NCI-H748 treated with DMSO at 0.1 percent for 48 hours (cell line): ENCODE results near the gene SPDEF.
A peak's percentile ranks its signal among the peaks of the same experiment; 100 is the strongest.

Source experiments
- DNase-seq: peaks from one replicate; lab custom pipeline; 2025; lab: John Stamatoyannopoulos, UW

The SPDEF gene

DNA sequence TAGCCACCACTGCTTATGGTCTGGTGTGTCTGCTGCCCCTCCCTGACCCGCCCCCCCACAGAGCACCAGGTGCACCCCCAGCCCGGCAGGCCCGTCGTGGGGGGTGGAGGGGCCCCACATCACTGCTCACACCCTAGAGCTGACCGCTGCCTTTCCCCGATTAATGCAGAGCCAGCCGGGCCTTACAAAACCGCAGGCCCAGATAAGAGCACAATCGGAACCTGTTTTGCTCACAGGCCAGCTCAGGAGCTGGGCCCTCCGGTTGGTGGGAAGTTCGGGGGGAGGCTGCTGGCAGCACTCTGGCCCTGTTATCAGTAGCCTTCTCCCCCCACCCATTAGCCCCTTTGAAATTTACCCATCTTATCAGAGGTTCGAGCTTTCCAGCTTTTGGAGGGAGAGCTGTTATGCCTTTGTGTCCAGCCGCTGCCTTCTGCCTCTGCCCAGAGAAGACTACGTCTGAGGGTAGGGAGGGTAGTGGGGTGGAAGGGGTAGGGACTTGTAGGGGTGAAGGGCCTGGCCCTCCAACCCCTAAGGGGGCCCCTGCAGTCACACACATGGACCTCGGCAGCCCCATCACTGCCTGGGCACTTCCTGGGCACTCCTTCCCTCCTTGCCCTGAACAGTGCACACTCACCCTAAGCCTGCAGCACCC lies 6.9 kb upstream of the SPDEF start:
- no peak for DNase-seq

DNA sequence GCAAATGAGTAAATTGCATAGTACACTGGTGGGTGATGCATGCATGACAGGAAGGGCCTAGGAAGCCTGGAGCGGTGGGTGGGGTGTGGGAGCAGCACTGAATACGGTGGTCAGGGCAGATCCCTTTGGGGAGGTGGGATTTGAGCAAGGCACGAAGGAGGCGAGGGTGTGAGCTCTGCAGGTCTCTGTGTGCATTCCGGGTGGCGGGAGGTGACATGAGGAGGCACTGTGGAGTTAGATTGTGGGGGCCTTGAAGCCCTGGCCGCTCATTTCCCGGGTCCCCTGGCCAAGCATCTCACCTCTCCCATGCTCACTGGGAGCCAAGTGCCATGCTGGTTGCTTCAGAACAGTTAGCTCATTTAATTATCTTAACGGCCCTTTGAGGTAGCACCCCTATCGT lies 6.2 kb upstream of the SPDEF start:
- no peak for DNase-seq

DNA sequence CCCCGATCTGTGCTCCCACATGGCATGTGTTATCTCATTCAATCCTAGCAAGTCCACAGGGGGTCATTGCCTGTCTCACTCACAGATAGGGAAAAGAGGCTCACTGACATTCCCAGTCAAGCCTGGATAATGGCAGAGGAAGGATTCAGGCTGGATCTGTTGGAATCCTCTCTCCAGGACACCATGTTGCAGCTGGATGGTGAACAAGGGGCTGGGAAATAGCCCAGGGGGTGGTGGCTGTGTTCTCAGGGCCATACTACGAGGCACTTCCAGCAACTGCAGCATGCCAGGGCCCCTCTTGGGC lies 5.0 kb upstream of the SPDEF start:
- DNase-seq = no peak

DNA sequence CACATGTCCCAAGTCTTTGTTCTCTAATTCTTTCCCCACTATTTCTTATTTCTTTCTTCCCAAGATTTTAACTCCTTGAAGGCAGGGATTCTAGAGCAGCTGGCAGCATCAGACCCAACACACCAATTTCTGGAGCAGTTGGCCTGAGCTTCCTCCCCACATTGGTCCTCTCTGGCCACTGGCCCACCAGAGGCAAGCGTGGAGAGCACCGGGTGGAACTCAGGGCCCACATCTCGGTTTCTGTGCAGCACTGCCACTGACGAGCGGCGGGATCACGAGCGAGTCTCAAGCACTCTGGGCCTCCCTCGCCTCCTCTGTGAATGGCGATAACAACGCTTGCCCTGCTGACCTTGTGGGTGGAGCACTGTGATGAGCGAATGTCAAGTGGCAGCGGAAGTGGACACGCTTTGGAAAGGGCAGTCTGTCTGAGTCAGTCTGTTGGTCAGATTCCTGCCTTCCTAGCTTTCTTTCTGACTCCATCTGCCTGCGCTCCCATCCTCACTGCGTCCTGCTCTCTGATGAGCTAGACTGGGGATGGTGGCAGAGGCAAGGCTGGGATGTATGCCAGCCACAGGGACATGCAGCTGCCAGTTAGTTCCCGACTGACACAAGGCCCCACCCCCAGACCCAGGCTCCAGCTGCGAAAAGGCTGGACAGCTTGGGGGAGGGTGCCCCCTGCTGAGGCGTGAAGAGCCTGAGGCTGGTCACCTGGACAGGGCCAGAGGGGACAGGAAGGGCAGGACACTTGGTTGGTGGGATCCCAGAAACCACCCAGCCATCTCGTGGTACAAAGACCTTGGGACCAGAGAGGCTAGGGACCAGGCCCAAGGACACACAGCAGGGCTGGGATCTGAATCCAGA lies 4.5 kb upstream of the SPDEF start:
- DNase-seq = peak; percentile 4

DNA sequence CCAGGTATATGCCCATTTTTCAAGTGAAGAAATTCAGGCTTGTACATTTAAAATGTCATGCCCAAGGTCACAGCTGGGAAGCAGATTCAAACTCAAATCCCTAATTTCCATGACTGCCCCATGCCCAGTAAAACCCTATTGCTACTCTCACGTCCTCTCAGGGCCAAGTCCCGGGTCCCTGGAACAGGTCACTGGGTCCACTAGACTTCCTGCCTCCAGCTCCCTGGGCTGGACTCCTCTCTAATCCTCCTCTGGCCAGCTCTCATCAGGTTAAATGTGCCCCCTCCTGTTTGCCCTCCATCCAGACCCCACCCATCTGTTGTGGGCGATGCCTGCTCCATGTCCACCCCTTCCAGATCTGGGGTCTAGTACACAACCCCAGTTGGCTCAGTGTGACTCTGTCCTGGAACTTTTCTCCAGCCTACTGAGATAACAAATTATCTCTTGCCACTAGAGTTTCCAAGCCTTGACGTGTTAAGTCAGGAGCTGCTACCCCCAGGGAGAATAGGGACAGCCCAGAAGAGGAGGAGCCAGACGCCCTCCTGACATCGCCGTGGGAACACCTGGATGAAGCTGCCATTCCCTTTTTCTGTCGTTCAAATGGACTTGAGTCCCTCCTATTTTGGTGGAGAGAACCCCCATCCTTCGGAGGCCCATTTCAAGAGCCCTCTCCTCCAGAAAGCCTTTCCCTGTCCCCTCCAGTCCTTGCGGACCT lies 3.7 kb upstream of the SPDEF start:
- no peak for DNase-seq

DNA sequence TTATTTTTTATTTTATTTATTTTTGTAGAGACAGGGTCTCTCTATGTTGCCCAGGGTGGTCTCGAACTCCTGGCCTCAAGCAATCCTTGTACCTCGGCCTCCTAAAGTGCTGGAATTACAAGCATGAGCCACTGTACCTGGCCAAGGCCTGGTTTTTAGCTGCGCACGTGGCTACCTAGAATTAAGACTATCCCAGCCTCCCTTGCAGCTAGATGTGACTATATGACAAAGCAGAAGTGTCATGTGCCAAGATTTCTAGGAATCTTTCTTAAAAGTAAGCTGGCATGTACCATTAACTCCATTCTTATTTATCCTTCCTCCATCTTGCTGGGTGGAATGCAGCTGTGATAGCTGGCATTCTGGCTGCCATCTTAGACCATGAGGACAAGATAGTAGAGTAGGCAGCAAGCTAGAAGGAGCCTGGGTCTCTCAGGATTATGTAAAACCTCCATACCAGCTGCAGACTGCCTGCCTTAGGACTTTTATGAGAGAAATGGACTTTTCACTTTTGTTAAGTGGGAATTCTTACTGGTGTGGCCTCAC lies 2.1 kb upstream of the SPDEF start:
- no peak for DNase-seq

DNA sequence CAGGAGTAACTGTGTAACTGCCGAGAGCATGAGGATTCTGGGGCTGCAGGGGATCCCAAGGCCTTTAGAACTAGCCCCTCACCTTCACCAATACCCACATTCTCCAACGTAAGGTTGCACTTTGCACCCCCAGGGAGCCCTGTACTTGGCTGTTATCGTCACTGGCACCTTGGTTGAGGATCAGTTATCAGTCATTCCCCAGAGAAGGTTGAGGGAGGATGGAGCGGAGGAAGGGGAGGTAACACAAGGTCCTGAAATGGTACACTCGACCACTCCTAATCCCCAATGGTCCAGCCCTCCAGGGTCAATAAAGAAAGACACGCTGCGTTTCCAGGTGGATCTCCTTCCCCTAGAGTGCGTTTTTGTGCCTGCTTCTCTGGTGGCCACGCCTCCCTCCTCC lies 1.1 kb upstream of the SPDEF start:
- no peak for DNase-seq

DNA sequence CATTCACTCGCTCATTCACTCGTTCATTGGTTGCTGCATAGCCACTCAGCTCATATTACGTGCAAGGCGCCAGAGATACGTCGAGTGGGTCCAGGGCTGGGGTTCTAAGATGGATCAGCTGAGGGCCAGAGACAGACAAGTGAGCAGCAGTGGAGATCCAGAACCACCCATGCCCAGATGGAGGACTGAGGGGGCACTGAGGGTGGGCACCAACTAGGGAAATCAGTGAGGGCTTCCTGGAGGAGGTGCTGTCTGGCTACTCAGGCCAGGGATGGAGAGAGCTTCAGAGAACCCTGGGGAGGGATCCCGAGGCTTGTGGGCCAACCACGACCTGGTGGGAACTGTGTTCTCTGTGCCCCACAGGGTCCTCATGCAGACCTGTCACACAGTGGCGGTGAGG lies 364 bp upstream of the SPDEF start:
- DNase-seq = no peak

DNA sequence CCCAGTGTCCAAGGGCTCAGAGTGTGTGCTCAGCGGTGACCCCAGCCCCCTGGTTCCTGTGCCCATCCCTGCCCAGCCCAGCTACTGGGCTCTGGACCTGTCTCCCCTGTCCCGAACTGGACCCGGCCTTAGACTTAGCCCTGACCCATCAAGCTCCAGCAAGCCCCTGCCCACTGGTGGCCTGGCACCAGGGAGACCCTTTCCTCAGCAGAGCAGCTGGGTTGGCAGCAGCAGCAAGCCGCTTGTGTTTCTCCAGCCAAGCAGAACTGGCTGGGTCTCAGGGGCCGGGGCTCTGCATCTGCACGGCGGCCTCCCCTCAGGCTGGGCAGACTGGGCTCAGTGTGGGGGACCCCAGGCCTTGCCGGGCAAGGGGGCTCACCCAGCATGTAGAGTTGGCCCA lies 801 bp downstream of the SPDEF start:
- no peak for DNase-seq

DNA sequence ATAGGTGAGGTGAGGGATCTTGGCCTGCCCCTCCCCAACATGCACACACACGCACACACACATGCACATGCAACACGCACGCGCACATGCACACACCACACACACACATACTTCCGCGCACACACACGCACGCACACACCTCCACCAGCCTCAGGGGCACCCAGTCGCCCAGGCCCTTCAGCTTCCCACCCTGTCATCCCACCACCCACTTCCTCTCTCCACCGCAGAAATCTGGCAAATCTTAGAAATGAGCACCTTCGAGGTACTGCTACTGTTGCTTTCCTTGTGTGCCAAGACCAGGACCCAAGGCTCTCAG lies 1.2 kb downstream of the SPDEF start:
- no peak for DNase-seq

DNA sequence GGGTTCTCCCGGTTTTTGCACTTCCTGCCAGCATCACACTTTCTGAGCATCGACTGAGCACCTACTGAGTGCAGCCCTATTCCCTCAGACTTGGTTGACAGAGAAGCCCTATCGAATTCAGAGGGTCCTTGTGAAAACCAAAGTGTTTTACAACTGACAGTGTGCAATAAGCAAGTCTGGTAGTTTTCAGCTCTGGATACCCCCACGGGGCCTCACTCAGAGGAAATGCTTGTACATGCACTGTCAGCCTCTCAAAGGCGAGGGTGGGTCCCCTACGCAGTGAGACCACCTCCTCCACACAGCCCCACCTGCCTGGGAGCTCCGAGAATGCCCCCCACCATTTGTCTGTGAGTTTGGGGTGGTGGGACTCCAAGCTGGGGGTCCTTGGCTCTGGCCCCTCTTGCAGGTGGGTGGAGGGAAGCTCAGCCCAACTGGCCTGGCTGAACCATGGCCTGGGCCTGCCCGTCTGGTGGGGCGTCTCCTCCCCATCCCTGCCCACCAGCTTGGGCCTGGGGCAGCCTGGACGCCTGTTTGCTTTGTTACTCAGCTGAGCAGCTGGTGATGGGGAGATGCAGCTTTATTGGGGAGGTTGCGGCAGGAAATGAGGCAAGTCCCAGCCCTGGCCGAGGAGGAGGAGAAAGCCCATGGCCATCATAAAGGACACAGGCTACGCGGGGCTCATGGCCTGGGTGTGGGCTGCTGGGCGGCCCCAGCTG lies 1.7 kb downstream of the SPDEF start:
- no peak for DNase-seq

DNA sequence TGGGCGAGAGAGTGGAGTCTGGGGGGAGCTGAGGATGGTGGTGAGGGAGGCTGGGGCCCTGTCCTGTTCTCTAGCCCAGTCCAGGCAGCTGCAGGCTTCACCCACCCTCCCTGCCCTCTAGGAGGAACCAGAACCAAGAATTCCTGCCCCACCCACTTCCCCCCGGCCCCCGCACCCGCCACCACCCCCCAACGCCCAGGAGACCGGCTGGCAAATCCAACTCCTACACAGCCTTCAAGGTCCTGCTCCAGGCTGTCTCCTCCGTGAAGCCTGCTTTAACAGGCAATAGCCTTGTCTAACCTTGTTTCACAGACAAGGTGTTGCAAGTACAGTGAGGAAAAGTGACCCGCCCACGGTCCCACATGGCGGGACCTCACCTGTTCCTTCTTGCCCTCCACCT lies 2.4 kb downstream of the SPDEF start:
- DNase-seq = no peak

DNA sequence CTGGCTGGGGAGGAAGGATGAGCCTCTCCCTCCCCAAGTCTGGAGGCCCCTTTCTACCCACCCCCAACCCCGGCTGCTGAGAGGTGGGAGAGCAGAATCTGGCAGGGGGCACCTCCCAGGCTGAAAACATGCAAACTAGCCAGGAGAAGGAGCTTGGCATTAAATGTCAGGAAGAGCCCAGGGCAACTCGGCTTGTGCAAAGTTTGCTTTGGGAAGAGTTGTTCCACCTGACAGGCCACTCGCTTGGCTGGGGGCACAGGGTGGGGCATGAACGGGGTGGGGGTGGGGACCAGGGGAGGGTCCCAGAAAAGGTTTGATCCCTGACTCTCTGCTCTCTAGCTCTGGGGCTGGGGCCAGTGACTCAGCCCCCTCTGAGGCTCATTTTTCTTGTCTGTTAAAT lies 3.0 kb downstream of the SPDEF start:
- DNase-seq = no peak

DNA sequence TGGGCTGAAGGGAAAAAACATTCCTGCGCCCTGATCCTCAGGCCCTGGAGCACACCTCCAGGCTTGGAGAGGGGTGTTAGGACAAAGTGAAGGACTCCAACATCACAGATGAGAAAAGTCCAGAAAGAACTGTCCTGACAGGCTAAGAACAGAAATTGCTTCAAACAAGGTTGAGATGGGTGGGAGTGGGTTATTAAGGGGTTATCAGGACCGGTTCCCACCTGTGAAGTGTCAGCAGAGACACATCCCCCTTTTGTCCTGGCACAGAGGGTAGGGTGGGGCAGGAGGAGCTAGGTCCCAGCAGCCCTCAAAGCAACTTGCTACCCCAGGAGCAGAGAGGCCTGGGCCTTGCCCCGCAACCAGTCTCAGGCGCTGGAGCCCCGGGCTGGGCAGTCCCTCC lies 3.5 kb downstream of the SPDEF start:
- DNase-seq = no peak

DNA sequence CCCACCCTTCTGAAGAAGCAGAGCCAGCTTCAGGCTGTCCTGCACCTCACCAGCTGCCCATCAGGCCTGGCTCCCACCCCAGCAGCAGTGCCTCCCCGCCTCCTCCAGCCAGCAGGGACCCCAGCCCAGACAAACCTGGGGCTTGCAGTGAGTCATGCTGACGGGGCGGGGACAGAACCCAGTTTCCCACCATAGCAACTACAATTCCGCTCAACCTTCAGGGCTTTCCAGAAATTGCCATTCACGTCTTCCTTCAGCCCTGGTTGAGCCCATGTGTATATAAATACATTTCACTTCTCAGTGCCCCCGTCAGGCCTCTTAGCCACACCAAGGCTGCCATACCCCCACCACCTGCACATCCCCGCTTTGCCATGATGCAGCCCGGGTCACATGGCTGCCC lies 4.4 kb downstream of the SPDEF start:
- no peak for DNase-seq

DNA sequence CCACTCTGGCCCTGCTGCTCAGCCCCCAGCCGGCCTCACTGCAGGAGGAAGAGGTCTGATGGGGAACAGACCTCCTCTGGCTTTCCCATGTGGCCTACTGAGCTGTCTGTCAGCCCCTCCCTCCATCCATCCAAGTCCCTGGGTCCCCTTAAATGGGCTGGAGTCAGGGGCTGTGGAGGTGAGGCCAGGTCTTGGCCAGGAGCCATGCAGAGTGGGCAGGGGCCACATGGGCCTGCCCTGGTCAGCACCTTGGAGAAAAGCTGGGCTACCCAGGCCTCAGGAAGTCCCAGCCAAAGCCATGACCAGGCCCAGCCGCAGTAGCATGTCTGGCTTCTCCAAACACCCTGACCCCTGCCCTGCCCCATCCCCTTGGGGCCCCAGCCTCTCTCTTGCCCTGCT lies 6.3 kb downstream of the SPDEF start:
- DNase-seq = no peak

DNA sequence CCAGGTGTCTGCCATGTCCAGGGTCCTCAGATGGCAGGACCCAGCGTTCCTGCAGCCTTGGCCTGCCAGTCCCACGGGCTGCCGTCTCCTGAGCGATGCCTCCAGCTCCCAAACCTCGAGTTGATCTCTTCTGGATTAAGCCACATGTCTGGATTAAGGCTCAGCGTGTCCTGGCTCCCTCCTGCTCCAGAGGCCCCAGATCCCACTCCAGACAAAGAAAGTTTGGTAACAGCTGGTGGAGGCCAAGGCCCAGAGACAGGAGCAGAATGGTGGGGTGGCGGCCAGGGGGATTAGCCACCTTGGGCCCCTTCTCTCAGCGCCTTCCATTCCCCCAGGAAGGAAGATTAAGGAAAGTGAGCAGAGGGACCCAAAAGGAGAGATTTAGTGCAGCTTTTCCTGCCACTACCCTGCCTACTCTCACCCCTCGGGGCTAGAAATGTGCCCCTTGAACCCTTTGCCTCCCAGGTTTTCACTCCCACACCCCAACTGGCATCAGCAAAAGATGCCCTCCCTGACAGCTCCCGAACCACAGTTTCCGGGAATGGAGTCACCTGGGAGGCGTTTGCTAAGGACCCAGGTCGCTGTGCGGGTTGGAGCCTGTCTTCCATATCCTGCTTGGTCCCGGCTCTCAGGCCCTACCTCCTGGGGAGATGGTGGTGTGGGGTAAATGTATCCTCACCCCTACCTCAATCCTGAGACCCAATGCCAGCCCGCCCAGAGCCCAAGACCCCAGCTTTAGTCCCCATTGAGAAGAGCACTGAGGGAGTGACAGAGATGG lies 6.9 kb downstream of the SPDEF start:
- no peak for DNase-seq

DNA sequence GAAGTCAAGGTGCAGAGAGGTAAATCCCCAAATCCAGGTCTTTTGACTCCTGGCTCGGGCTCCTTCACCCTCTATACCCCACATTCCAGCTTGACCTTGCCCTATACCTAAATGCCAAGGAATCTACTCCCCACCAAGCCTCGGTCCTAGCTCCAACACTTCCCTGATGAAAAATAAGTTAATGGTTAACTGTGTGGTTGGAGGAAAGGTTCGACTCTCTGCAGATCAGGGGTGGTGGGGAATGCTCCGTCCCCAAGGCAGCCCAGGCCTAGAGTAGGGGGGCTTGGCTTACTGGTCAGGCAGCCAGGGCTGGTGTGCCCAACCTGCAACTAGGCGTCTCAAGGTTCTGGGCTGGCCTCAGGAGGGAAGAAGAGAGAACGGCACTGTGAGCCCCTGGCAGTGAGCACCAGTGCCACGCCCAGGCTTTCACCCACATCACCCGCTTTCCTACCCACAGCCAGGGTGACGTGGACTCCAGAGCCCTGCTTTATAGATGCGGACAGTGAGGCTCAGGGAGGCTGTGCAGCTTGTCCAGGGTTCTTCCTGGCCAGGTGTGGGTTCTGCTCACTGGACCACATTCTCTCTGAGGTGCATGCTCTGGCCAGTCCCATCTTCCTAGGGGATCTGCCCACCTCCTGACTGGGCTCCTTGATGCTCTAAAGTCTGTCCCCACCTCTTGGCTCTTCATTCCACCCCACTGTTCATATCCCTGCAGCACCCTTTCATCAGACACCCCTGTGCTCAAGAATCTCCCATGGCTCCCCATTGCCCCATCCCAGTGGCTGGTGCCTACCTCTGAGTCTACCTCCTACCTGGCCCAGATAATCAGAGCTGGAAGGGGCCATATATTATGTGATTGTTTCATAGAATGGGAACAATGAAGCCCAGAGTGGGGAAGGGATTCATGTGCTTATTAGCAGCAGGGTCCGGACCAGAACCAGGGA lies 8.2 kb downstream of the SPDEF start:
- DNase-seq = no peak

DNA sequence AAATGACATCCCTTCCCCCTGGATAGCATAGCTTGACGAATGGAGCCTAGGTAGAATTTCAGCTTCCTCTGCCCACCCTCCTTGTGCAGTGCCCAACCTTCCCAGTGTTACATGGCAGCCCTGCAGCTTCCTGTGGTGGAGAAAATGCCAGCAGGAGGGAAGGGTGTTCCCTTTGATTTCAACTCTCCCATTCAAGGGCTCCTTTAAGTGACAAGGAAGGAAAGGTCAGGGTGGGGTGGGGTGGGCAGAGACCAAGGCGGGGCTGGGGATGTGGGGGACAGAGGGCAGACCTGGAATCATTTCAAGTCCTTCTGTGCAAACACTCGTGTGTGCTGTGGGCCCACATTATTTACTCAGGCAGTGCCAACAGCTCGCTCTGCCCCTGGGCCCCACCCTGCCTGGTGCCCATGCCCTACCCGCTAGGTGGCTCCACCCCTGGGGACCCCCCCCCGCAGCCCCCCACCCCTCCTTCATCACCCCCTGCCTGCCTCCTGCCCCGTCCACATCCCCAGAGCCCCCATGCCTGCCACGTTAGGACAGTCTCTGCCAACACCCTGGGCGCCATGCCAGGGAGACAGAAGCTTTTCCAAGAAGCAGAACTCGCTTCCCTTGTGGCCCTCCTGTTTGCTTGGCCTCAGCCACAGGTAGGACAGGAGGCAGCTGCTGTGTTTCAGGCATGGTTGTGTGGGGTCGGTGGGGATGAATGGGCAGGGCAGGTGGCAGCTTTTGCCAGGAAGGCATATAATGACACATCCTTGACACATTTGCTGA lies 9.4 kb downstream of the SPDEF start:
- DNase-seq = no peak
